Measurements from ENCODE around the gene GKAP1.

The GKAP1 gene

DNA sequence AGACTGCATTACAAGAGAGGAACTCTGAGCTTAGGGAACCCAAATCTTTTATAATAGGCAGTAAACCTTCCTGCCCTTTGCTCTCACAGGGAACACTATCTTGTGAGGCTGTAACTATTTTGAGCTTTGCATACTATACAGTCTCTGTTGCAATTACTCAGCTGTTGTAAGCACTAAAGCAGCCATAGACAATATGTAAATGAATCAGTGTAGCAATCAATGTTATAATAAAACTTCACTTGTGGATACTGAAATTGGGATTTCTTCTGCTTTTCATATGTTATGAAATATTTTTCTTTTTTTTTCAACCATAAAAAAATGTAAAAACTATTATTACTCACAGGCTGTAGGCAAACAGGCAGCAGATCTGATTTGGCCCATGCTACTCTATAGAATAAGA, 93.1 kb downstream of the GKAP1 start:
- Histone ChIP-seq H3K4me2 (ENCODE audit: insufficient read depth, low read length) (no peak overlapping the region), H4K20me1 (ENCODE audit: insufficient read depth, low read length) (no peaks in the 10 kb centered on the region), H3K79me2 (ENCODE audit: insufficient read depth, low read length) (no peaks in the 10 kb centered on the region), H3K27ac (ENCODE audit: low read length) (no peak overlapping the region), H3K4me1 (ENCODE audit: insufficient read depth, low read length) (no peaks in the 10 kb centered on the region), H2AFZ (ENCODE audit: low read depth, low read length) (no peak overlapping the region), H3K36me3 (ENCODE audit: insufficient read depth, low read length) (no peaks in the 10 kb centered on the region), H3K4me3 (ENCODE audit: low read depth in 1 of 2, low read length in 2 of 2) (no peak overlapping the region), H3K27me3 (ENCODE audit: insufficient read depth, low read length, poor library complexity) (no peaks in the 10 kb centered on the region), H3K9me3 (ENCODE audit: insufficient read depth, low read length, severe bottlenecking) (no peaks in the 10 kb centered on the region), H3K9ac (ENCODE audit: low read depth, low read length) (no peak overlapping the region)
- DNase-seq (no peak), ATAC-seq (ENCODE audit: insufficient read depth, low read depth) (no peak)
- TF ChIP-seq, protein P1, sequence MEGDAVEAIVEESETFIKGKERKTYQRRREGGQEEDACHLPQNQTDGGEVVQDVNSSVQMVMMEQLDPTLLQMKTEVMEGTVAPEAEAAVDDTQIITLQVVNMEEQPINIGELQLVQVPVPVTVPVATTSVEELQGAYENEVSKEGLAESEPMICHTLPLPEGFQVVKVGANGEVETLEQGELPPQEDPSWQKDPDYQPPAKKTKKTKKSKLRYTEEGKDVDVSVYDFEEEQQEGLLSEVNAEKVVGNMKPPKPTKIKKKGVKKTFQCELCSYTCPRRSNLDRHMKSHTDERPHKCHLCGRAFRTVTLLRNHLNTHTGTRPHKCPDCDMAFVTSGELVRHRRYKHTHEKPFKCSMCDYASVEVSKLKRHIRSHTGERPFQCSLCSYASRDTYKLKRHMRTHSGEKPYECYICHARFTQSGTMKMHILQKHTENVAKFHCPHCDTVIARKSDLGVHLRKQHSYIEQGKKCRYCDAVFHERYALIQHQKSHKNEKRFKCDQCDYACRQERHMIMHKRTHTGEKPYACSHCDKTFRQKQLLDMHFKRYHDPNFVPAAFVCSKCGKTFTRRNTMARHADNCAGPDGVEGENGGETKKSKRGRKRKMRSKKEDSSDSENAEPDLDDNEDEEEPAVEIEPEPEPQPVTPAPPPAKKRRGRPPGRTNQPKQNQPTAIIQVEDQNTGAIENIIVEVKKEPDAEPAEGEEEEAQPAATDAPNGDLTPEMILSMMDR (IDR thresholded peaks at IDR 0.05; ENCODE audit: borderline replicate concordance, extremely low read depth, low read length, poor library complexity, severe bottlenecking) = no peak
- no peak for TF ChIP-seq EZH2 (IDR thresholded peaks at IDR 0.05; ENCODE audit: borderline replicate concordance, low read depth, low read length, severe bottlenecking)

DNA sequence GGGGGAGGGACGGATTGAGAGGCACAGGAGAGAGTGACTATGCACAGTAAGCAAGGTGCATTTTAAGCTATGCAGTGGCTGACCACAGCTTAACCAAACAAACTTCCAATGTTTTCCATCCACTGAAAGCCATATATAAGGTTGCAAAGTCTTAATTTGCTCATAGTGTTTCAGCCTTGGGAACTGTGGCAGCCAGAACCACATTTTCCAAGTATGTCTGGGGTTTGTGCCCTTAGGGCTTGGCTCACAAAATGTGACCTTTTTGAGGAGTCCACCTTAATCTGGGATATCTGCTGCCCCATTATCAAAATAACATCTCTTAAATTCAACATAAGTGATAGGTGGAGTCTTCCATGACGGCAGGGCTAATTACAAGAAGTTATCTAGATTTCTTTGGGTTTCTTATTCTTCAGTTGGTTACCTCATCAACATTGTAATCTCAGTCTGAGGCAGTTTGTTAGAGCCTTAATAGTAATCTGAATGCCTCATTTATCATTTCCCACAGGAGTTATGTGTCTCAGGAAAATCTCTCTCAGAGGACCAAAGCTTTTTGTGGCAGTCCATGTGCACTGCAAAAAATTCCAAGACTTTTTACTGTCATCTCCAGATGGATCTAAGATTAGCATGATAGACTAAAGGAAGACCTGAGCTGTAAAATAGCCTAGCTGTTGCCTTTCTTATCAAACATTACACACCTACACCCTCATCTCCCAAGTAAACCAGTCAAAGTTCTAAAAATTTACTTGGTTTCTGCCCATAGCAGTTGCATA, 94.7 kb downstream of the GKAP1 start:
- Histone ChIP-seq H3K79me2 (ENCODE audit: insufficient read depth, low read length) (no peaks in the 10 kb centered on the region), H3K9me3 (ENCODE audit: insufficient read depth, low read length, severe bottlenecking) (no peaks in the 10 kb centered on the region), H3K4me2 (ENCODE audit: insufficient read depth, low read length) (no peak overlapping the region), H3K36me3 (ENCODE audit: insufficient read depth, low read length) (no peaks in the 10 kb centered on the region), H2AFZ (ENCODE audit: low read depth, low read length) (no peak overlapping the region), H3K4me1 (ENCODE audit: insufficient read depth, low read length) (no peaks in the 10 kb centered on the region), H3K27me3 (ENCODE audit: insufficient read depth, low read length, poor library complexity) (no peaks in the 10 kb centered on the region), H3K27ac (ENCODE audit: low read length) (no peak overlapping the region), H4K20me1 (ENCODE audit: insufficient read depth, low read length) (no peaks in the 10 kb centered on the region), H3K4me3 (ENCODE audit: low read depth in 1 of 2, low read length in 2 of 2) (no peak overlapping the region), H3K9ac (ENCODE audit: low read depth, low read length) (no peak overlapping the region)
- TF ChIP-seq, protein P1 (IDR thresholded peaks at IDR 0.05; ENCODE audit: borderline replicate concordance, extremely low read depth, low read length, poor library complexity, severe bottlenecking) = no peak
- TF ChIP-seq EZH2 (IDR thresholded peaks at IDR 0.05; ENCODE audit: borderline replicate concordance, low read depth, low read length, severe bottlenecking) = no peak
- ATAC-seq (ENCODE audit: insufficient read depth, low read depth) (no peak), DNase-seq (no peak)

DNA sequence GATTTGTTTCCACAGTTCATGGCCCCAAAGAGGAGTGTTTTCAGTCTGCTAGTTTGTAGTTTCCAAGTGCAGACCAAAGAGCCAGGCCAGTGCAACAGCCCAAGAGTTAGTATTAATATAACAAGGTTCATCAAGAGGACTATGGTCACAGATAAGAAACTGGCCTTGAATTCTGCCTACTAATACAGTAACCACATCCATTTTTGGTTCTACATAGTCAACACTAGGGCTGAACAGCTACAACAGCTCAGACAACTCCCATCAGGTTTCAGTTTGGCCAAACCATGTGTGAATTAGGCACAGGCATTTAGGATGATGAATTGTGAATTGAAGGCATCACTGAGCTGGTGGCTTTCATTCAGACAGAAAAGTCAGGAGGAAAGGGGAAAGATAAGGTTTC, 96.1 kb downstream of the GKAP1 start:
- Histone ChIP-seq H2AFZ (ENCODE audit: low read depth, low read length) (no peak overlapping the region), H3K4me2 (ENCODE audit: insufficient read depth, low read length) (no peak overlapping the region), H3K4me3 (ENCODE audit: low read depth in 1 of 2, low read length in 2 of 2) (no peak overlapping the region), H3K9me3 (ENCODE audit: insufficient read depth, low read length, severe bottlenecking) (no peaks in the 10 kb centered on the region), H3K27ac (ENCODE audit: low read length) (no peak overlapping the region), H3K27me3 (ENCODE audit: insufficient read depth, low read length, poor library complexity) (no peaks in the 10 kb centered on the region), H3K79me2 (ENCODE audit: insufficient read depth, low read length) (no peaks in the 10 kb centered on the region), H3K9ac (ENCODE audit: low read depth, low read length) (no peak overlapping the region), H3K4me1 (ENCODE audit: insufficient read depth, low read length) (no peaks in the 10 kb centered on the region), H4K20me1 (ENCODE audit: insufficient read depth, low read length) (no peaks in the 10 kb centered on the region), H3K36me3 (ENCODE audit: insufficient read depth, low read length) (no peaks in the 10 kb centered on the region)
- no peak for DNase-seq
- no peak for TF ChIP-seq EZH2 (IDR thresholded peaks at IDR 0.05; ENCODE audit: borderline replicate concordance, low read depth, low read length, severe bottlenecking)
- TF ChIP-seq, protein P1 (IDR thresholded peaks at IDR 0.05; ENCODE audit: borderline replicate concordance, extremely low read depth, low read length, poor library complexity, severe bottlenecking) = no peak
- no peak for ATAC-seq (ENCODE audit: insufficient read depth, low read depth)
